ENCODE measurements around the gene LRCH4. TPM values are rescaled to one million over a fixed set of nuclear protein-coding genes. Genes with fewer than 3 reads are reported as not detected.

Gene LRCH4
- total and polyA plus RNA-seq, 2 of the 13 experiments (the other 11 are each of a cell fraction or from before 2014, with no cell fraction given) = 7.0 to 9.3 TPM

DNA sequence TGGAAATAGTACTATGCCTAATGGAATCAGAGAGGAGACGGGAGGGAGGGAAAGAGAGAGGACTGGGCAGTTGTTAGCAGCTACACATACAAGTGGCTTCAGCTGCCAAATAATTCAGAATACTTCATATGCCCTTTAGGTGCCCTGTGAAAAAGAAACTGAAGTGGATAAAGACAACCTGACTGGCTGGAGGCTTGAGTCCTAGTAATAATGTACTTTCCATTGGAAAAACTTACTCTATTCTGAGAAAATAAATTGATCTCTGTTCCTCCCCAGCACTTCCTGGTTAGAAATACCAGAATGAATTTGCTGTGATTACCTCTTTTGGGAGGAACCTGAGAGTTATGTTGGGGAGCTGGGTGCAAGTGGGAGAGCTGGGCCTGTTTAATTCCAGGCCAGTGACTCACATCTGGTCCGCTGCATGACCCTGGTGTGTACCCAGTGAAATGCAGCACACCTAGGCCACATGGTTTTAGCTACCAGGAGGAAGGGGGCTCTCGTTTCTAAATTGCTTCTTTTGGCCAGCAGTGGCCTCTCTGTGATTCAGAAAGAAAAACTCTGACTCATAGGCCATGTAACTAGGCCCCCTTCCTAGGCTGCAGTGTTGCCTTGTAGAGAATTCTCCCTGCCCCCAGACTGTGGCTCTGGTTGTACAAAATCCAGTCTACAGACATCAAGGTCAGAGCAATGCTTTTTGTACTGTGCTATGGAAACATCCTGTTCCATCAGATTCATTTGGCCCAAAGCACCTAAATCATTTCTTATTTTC lies 40.4 kb downstream of the LRCH4 start (continued):
- TF ChIP-seq, protein P1, sequence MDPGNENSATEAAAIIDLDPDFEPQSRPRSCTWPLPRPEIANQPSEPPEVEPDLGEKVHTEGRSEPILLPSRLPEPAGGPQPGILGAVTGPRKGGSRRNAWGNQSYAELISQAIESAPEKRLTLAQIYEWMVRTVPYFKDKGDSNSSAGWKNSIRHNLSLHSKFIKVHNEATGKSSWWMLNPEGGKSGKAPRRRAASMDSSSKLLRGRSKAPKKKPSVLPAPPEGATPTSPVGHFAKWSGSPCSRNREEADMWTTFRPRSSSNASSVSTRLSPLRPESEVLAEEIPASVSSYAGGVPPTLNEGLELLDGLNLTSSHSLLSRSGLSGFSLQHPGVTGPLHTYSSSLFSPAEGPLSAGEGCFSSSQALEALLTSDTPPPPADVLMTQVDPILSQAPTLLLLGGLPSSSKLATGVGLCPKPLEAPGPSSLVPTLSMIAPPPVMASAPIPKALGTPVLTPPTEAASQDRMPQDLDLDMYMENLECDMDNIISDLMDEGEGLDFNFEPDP (CRISPR knock-in tag; conservative IDR thresholded peaks at IDR 0.05) = no peak
- TF ChIP-seq KDM3A (CRISPR knock-in tag; IDR thresholded peaks at IDR 0.05; ENCODE audit: low read depth) (no peak), MBNL3 (CRISPR knock-in tag; conservative IDR thresholded peaks at IDR 0.05) (no peak), FOXK2 (IDR thresholded peaks at IDR 0.05) (no peak), IKZF1 (IDR thresholded peaks at IDR 0.05) (no peak), ZNF121 (CRISPR knock-in tag; IDR thresholded peaks at IDR 0.05) (no peak), RXRB (CRISPR knock-in tag; IDR thresholded peaks at IDR 0.05; ENCODE audit: borderline replicate concordance) (peak; percentile 65), ZNF296 (CRISPR knock-in tag; conservative IDR thresholded peaks at IDR 0.05) (no peak), NR2F1 (CRISPR knock-in tag; IDR thresholded peaks at IDR 0.05) (peak; percentile 46 to 71; a peak in 3 of 4 replicates), GPN1 (CRISPR knock-in tag; IDR thresholded peaks at IDR 0.05; ENCODE audit: borderline replicate concordance) (no peak), ZFP37 (CRISPR knock-in tag; IDR thresholded peaks at IDR 0.05; ENCODE audit: borderline replicate concordance) (no peak), ZNF446 (CRISPR knock-in tag; IDR thresholded peaks at IDR 0.05) (no peak), FOXO1 (CRISPR knock-in tag; IDR thresholded peaks at IDR 0.05) (peak; percentile 65; the same call in 1 of the 2 replicates)
- TF ChIP-seq, protein P2, sequence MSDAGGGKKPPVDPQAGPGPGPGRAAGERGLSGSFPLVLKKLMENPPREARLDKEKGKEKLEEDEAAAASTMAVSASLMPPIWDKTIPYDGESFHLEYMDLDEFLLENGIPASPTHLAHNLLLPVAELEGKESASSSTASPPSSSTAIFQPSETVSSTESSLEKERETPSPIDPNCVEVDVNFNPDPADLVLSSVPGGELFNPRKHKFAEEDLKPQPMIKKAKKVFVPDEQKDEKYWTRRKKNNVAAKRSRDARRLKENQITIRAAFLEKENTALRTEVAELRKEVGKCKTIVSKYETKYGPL (CRISPR knock-in tag; IDR thresholded peaks at IDR 0.05) = no peak
- TF ChIP-seq, protein P3, sequence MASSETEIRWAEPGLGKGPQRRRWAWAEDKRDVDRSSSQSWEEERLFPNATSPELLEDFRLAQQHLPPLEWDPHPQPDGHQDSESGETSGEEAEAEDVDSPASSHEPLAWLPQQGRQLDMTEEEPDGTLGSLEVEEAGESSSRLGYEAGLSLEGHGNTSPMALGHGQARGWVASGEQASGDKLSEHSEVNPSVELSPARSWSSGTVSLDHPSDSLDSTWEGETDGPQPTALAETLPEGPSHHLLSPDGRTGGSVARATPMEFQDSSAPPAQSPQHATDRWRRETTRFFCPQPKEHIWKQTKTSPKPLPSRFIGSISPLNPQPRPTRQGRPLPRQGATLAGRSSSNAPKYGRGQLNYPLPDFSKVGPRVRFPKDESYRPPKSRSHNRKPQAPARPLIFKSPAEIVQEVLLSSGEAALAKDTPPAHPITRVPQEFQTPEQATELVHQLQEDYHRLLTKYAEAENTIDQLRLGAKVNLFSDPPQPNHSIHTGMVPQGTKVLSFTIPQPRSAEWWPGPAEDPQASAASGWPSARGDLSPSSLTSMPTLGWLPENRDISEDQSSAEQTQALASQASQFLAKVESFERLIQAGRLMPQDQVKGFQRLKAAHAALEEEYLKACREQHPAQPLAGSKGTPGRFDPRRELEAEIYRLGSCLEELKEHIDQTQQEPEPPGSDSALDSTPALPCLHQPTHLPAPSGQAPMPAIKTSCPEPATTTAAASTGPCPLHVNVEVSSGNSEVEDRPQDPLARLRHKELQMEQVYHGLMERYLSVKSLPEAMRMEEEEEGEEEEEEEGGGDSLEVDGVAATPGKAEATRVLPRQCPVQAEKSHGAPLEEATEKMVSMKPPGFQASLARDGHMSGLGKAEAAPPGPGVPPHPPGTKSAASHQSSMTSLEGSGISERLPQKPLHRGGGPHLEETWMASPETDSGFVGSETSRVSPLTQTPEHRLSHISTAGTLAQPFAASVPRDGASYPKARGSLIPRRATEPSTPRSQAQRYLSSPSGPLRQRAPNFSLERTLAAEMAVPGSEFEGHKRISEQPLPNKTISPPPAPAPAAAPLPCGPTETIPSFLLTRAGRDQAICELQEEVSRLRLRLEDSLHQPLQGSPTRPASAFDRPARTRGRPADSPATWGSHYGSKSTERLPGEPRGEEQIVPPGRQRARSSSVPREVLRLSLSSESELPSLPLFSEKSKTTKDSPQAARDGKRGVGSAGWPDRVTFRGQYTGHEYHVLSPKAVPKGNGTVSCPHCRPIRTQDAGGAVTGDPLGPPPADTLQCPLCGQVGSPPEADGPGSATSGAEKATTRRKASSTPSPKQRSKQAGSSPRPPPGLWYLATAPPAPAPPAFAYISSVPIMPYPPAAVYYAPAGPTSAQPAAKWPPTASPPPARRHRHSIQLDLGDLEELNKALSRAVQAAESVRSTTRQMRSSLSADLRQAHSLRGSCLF (CRISPR knock-in tag; IDR thresholded peaks at IDR 0.05; ENCODE audit: borderline replicate concordance) = no peak
- TF ChIP-seq, protein P4, sequence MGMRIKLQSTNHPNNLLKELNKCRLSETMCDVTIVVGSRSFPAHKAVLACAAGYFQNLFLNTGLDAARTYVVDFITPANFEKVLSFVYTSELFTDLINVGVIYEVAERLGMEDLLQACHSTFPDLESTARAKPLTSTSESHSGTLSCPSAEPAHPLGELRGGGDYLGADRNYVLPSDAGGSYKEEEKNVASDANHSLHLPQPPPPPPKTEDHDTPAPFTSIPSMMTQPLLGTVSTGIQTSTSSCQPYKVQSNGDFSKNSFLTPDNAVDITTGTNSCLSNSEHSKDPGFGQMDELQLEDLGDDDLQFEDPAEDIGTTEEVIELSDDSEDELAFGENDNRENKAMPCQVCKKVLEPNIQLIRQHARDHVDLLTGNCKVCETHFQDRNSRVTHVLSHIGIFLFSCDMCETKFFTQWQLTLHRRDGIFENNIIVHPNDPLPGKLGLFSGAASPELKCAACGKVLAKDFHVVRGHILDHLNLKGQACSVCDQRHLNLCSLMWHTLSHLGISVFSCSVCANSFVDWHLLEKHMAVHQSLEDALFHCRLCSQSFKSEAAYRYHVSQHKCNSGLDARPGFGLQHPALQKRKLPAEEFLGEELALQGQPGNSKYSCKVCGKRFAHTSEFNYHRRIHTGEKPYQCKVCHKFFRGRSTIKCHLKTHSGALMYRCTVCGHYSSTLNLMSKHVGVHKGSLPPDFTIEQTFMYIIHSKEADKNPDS (CRISPR knock-in tag; IDR thresholded peaks at IDR 0.05) = no peak

Data from HepG2 (cell line).